DOHH2 (cell line): ENCODE results near the gene RNF26.

ENCODE experiments used
- EZH2phosphoT487 ChIP-seq: fragments of 200-600 bp; sonication (generic); IDR thresholded peaks from 2 replicates; pipeline ENCODE4 v1.6.1; 2017; ENCODE audit warnings: borderline replicate concordance, mild to moderate bottlenecking, antibody characterized with exemption, low read length, moderate library complexity, mixed read lengths
- TF ChIP-seq, protein P1 (sequence below): fragments of 200-600 bp; sonication (generic); IDR thresholded peaks from one replicate; pipeline ENCODE4 v1.5.1; 2014; ENCODE audit warnings: antibody characterized with exemption, mild to moderate bottlenecking, low read depth, low read length; ENCODE audit not compliant: poor library complexity, severe bottlenecking

DNA sequence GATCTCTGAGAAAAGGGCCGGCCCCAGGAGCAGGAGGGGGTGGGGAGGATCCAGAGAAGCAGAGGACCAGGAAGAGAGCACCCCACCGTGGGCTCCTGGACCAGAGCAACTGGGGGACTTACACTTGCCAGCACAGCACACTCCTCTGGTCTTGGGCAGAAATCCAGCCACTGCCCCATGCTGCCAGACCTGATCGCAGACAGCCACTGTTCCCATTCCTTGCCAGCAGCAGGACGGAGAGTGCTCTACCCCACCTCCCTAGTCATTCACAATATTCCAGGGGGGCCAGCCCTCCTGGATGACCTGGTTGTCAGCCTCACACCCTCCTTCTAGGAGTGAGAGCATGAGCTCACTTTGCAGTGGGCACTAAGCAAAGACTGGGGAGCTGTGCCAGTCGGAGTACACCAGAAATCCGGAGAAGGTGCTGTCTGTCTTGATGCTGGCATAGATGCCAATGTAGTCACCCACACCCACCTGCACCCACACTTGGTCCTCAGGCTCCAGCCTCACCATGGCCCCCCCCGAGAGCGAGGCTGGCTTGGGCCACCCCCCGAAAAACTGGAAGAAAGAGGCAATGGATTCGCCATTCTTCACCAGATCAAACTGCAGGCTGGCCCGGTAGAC, 4.8 kb downstream of the RNF26 start:
- TF ChIP-seq, protein P1, sequence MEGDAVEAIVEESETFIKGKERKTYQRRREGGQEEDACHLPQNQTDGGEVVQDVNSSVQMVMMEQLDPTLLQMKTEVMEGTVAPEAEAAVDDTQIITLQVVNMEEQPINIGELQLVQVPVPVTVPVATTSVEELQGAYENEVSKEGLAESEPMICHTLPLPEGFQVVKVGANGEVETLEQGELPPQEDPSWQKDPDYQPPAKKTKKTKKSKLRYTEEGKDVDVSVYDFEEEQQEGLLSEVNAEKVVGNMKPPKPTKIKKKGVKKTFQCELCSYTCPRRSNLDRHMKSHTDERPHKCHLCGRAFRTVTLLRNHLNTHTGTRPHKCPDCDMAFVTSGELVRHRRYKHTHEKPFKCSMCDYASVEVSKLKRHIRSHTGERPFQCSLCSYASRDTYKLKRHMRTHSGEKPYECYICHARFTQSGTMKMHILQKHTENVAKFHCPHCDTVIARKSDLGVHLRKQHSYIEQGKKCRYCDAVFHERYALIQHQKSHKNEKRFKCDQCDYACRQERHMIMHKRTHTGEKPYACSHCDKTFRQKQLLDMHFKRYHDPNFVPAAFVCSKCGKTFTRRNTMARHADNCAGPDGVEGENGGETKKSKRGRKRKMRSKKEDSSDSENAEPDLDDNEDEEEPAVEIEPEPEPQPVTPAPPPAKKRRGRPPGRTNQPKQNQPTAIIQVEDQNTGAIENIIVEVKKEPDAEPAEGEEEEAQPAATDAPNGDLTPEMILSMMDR: no peak
- TF ChIP-seq EZH2phosphoT487: no peak
